Vagina (tissue), 2 donors: ENCODE measurements around the gene ABCB10. TPM values are rescaled to one million over a fixed set of nuclear protein-coding genes. Genes with fewer than 3 reads are reported as not detected.

ENCODE experiments used
- DNase-seq, 2 donors: peaks; one replicate each; pipeline ENCODE4 v3.0.0-alpha.2; 2017; ENCODE audit errors: extremely low spot score in 2 of 2
- H3K27ac ChIP-seq: fragments of 200-600 bp; sonication (generic); one replicate; pipeline ENCODE4 v1.5.1; 2019
- H3K27me3 ChIP-seq: fragments of 200-600 bp; sonication (generic); one replicate; pipeline ENCODE4 v1.5.1; 2019
- H3K36me3 ChIP-seq, 2 donors: fragments of 200-600 bp; sonication (generic); one replicate each; pipeline ENCODE4 v1.5.1; 2017 to 2019
- H3K4me1 ChIP-seq: fragments of 200-600 bp; sonication (generic); one replicate; pipeline ENCODE4 v1.5.1; 2019
- H3K4me3 ChIP-seq, 2 donors: fragments of 200-600 bp; sonication (generic); 1 replicate in 1 of 2; 2 replicates in 1 of 2; pipeline ENCODE4 v1.5.1; 2016 to 2019
- H3K9me3 ChIP-seq: fragments of 200-600 bp; sonication (generic); one replicate; pipeline ENCODE4 v1.5.1; 2019
- CTCF ChIP-seq, 3 experiments: fragments of 450-650 bp in 2 of 3; fragments of 200-600 bp in 1 of 3; sonication (generic) in 1 of 3; IDR thresholded peaks; one replicate each; pipeline ENCODE4 v1.5.1; 2017 to 2019; ENCODE audit warnings: antibody characterized with exemption in 3 of 3, mild to moderate bottlenecking in 2 of 3, moderate library complexity in 2 of 3
- POLR2A ChIP-seq, 2 donors: fragments of 450-650 bp; IDR thresholded peaks; one replicate each; pipeline ENCODE4 v1.6.1; 2017; ENCODE audit warnings: antibody characterized with exemption in 2 of 2, mild to moderate bottlenecking in 2 of 2, moderate library complexity in 2 of 2
- POLR2AphosphoS5 ChIP-seq, 2 donors: sonication (generic); formaldehyde crosslinking; IDR thresholded peaks; one replicate each; pipeline ENCODE4 v1.9.0; 2017; ENCODE audit warnings: antibody characterized with exemption in 2 of 2, mild to moderate bottlenecking in 2 of 2, low read depth in 1 of 2; ENCODE audit not compliant: insufficient read depth in 1 of 2
- intact Hi-C: fragments of 100-400 bp; cut with DNase I; formaldehyde crosslinking; loops from one replicate; pipeline ENCODE4 v1.15.1; 2023
- total RNA-seq: library from RNA; depleted of rRNA; stranded (reverse); fragments of >200 nt; gene quantifications from one replicate; pipeline ENCODE4 v1.2.3, GENCODE V29; 2016

The ABCB10 gene
- total RNA-seq, 1 donor from 2014 or later: 12.5 TPM

- Histone ChIP-seq H3K4me1 (peaks cover 16% of the 10 kb centered on the region), H3K27ac (no peak overlapping the region), H3K9me3 (no peaks in the 10 kb centered on the region), H3K27me3 (no peaks in the 10 kb centered on the region), H3K36me3 (peaks cover 0 to 16% of the 10 kb centered on the region in 2 donors), H3K4me3 (no peak overlapping the region)
- no peak for TF ChIP-seq CTCF (IDR thresholded peaks at IDR 0.05)
- no peak for TF ChIP-seq POLR2AphosphoS5 (IDR thresholded peaks at IDR 0.05; ENCODE audit: insufficient read depth in 1 of 2, low read depth in 1 of 2)
- TF ChIP-seq POLR2A (IDR thresholded peaks at IDR 0.05): no peak
- intact Hi-C loops: no loop called here
- DNase-seq: no peak
Observed at GRCh38 chr1:229550812-229551567, 7.5 kb downstream of the ABCB10 start.

- Histone ChIP-seq H3K27ac (no peak overlapping the region), H3K36me3 (peaks cover 0 to 20% of the 10 kb centered on the region in 2 donors), H3K9me3 (no peaks in the 10 kb centered on the region), H3K4me3 (no peak overlapping the region), H3K4me1 (no peaks in the 10 kb centered on the region), H3K27me3 (no peaks in the 10 kb centered on the region)
- no peak for DNase-seq
- intact Hi-C loops: no loop called here
- no peak for TF ChIP-seq POLR2AphosphoS5 (IDR thresholded peaks at IDR 0.05; ENCODE audit: insufficient read depth in 1 of 2, low read depth in 1 of 2)
- no peak for TF ChIP-seq CTCF (IDR thresholded peaks at IDR 0.05)
- TF ChIP-seq POLR2A (IDR thresholded peaks at IDR 0.05): no peak
Observed at GRCh38 chr1:229547542-229547941, 11.0 kb downstream of the ABCB10 start.

- intact Hi-C loops: no loop called here
- H3K9me3 ChIP-seq: no peaks in the 10 kb centered on the region
- DNase-seq: no peak
Observed at GRCh38 chr1:229544587-229544986, 13.9 kb downstream of the ABCB10 start.

GRCh38 chr1:229539863-229540506 is 18.5 kb downstream of the ABCB10 start:
- Histone ChIP-seq H3K4me1 (no peaks in the 10 kb centered on the region), H3K36me3 (peaks cover 0 to 34% of the 10 kb centered on the region in 2 donors), H3K27ac (no peak overlapping the region), H3K27me3 (no peaks in the 10 kb centered on the region), H3K4me3 (no peak overlapping the region), H3K9me3 (no peaks in the 10 kb centered on the region)
- intact Hi-C loops: no loop called here
- no peak for TF ChIP-seq CTCF (IDR thresholded peaks at IDR 0.05)
- TF ChIP-seq POLR2A (IDR thresholded peaks at IDR 0.05): no peak
- no peak for TF ChIP-seq POLR2AphosphoS5 (IDR thresholded peaks at IDR 0.05; ENCODE audit: insufficient read depth in 1 of 2, low read depth in 1 of 2)
- no peak for DNase-seq

More at GRCh38 chr1:229544587-229544986, 13.9 kb downstream of the ABCB10 start:
- no peaks in the 10 kb centered on the region for H3K27me3 ChIP-seq
- no peak for TF ChIP-seq POLR2AphosphoS5 (IDR thresholded peaks at IDR 0.05; ENCODE audit: insufficient read depth in 1 of 2, low read depth in 1 of 2)
- no peak for TF ChIP-seq CTCF (IDR thresholded peaks at IDR 0.05)
- no peak for TF ChIP-seq POLR2A (IDR thresholded peaks at IDR 0.05)
- no peak overlapping the region for H3K27ac ChIP-seq
- no peaks in the 10 kb centered on the region for H3K4me1 ChIP-seq
- no peak overlapping the region for H3K4me3 ChIP-seq
- H3K36me3 ChIP-seq: peaks cover 0 to 30% of the 10 kb centered on the region in 2 donors

GRCh38 chr1:229538945-229539344 is 19.6 kb downstream of the ABCB10 start:
- no peak for TF ChIP-seq POLR2A (IDR thresholded peaks at IDR 0.05)
- no peak for TF ChIP-seq POLR2AphosphoS5 (IDR thresholded peaks at IDR 0.05; ENCODE audit: insufficient read depth in 1 of 2, low read depth in 1 of 2)
- TF ChIP-seq CTCF (IDR thresholded peaks at IDR 0.05): no peak
- Histone ChIP-seq H3K4me1 (no peaks in the 10 kb centered on the region), H3K9me3 (no peaks in the 10 kb centered on the region), H3K36me3 (peaks cover 0 to 32% of the 10 kb centered on the region in 2 donors), H3K4me3 (no peak overlapping the region), H3K27ac (no peak overlapping the region), H3K27me3 (no peaks in the 10 kb centered on the region)
- DNase-seq: no peak
- intact Hi-C loops: no loop called here
